ENCODE data around the gene ZNRF4. TPM values are rescaled to one million over a fixed set of nuclear protein-coding genes. Genes with fewer than 3 reads are reported as not detected.

The ZNRF4 gene
- total and polyA plus RNA-seq, 2 donors (not counting 3 experiments of a cell fraction or from before 2014, with no cell fraction given) = not detected

- Histone ChIP-seq H3K27me3 (ENCODE audit: control insufficient read depth in 2 of 2, insufficient read depth in 2 of 2, low read length in 2 of 2) (no peaks in the 10 kb centered on the region), H3K36me3 (ENCODE audit: control insufficient read depth in 2 of 2, extremely low read depth in 1 of 2, insufficient read depth in 2 of 2, low read length in 2 of 2) (no peaks in the 10 kb centered on the region), H3K4me2 (ENCODE audit: insufficient read depth, low read length) (no peak overlapping the region), H3K9me1 (replicated peaks; ENCODE audit: control insufficient read depth, extremely low read depth, insufficient read depth, low read length) (no peaks in the 10 kb centered on the region), H3K79me2 (ENCODE audit: control insufficient read depth, insufficient read depth, low read length) (no peaks in the 10 kb centered on the region), H3K9me3 (replicated peaks; ENCODE audit: control insufficient read depth, insufficient read depth, low read length) (no peaks in the 10 kb centered on the region), H2AFZ (ENCODE audit: low read depth, low read length) (no peak overlapping the region), H3K9ac (replicated peaks; ENCODE audit: extremely low read depth, insufficient read depth, low read length) (no peak overlapping the region), H4K20me1 (replicated peaks; ENCODE audit: control insufficient read depth, extremely low read depth, insufficient read depth, low read length) (no peaks in the 10 kb centered on the region), H3K4me3 (replicated peaks in 1 of 3; ENCODE audit: insufficient read depth in 1 of 3, low read depth in 1 of 3, low read length in 3 of 3) (no peak overlapping the region), H3K27ac (ENCODE audit: insufficient read depth, low read depth, low read length) (no peak overlapping the region), H3K4me1 (ENCODE audit: control insufficient read depth, extremely low read depth, insufficient read depth, low read length) (no peaks in the 10 kb centered on the region)
- ChIA-PET POLR2A (no interaction called here), CTCF (no interaction called here)
- no TSS peak for BruUV-seq (replicated peaks)
- FAIRE-seq = no peak
- intact Hi-C loops (cut with micrococcal nuclease) (no loop called here), dilution Hi-C loops (cut with MboI; ENCODE audit: extremely low pct_ligation_motif_present, low sequenced_read_pairs) (no loop called here)
- DNase-seq (ENCODE audit: low read depth, low spot score) = no peak
- no peak for TF ChIP-seq FOS (IDR thresholded peaks at IDR 0.05; ENCODE audit: borderline replicate concordance, insufficient read depth, low read length)
- no peak for TF ChIP-seq POLR2AphosphoS5 (IDR thresholded peaks at IDR 0.05; ENCODE audit: insufficient read depth, low read depth, low read length)
- no peak for TF ChIP-seq MAX (IDR thresholded peaks at IDR 0.05; ENCODE audit: insufficient read depth, insufficient read length)
- TF ChIP-seq EZH2 (IDR thresholded peaks at IDR 0.05; ENCODE audit: borderline replicate concordance, low read depth, low read length, severe bottlenecking) = no peak
- TF ChIP-seq GATA2 (IDR thresholded peaks at IDR 0.05; ENCODE audit: insufficient read depth, insufficient read length, low read depth, low read length) = no peak
- TF ChIP-seq CTCF (IDR thresholded peaks at IDR 0.05; ENCODE audit: extremely low read depth in 1 of 2, insufficient read depth in 1 of 2, low read depth in 1 of 2, low read length in 2 of 2) = no peak
- no peak for TF ChIP-seq MYC (IDR thresholded peaks at IDR 0.05; ENCODE audit: low read depth, low read length)
Measured at GRCh38 chr19:5432687-5433086, 22.5 kb upstream of the ZNRF4 start.
